Ramos (cell line): ENCODE measurements around the gene ZNF878.
"Not testable (repeated sequence)": the region's sequence is repeated elsewhere in the genome, so short reads cannot be mapped to it uniquely, and the experiment has no call there.

Experiments used
- in situ Hi-C: fragments of 300-500 bp; cut with MboI; formaldehyde crosslinking; loops from one replicate; pipeline ENCODE4 v1.14.3; 2022; ENCODE audit warnings: low sequenced_read_pairs; ENCODE audit not compliant: unreplicated experiment

The ZNF878 gene

DNA sequence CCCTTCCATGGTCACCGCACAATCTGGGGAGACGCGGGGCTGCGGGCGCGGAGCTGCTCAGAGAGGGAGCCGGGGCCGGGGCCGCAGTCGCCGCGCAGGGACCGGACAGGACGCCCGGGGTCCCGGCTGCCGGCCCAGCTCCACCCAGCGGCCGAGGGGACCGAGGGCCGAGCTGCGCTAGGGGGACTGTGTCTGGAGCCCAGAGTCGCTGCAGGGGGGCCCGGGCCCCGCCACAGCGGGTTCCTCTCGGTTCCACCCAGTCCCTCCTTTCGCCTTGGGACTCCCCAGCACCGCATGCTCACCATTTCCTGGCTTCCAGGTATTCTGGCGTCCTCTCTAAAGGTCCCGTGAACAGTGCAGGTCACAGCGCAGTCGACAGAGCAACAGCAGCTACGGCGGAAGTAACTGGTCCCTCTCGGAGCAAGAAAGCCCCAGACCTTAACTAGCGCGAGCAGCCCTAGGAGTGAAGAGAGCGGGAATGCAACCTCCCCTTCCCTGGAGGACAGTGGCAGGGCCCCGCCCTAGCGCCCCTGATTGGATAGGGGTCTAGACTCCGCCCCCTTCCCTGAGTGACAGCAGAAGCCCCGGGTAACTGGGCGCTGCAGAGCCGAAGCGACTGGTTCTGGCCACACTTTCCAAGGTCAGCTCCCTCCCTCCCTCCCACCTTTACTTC, at the start of gene ZNF878:
Gene ZNF878 (minus strand): TSS at position 465 of the 673 bp plus-strand sequence. CDS start 160 bp downstream, at position 305.
- in situ Hi-C loops, result no loop called here

DNA sequence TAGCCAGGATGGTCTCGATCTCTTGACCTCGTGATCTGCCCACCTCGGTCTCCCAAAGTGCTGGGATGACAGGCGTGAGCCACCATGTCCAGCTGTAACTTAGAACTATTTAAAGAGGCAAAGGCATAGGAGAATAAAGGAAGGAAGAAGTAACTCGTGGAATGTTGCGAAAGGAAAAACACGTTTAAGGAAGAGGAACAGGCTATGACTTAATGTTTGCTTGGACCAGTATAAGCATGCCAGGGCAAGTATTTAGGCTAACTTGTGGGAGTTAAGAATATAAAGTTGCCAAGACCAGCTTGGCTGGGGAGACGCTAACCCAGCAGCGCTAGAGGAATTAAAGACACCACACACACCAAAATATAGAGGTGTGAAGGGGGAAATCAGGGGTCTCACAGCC, 45.3 kb upstream of the ZNF878 start:
- in situ Hi-C loops, result no loop called here

DNA sequence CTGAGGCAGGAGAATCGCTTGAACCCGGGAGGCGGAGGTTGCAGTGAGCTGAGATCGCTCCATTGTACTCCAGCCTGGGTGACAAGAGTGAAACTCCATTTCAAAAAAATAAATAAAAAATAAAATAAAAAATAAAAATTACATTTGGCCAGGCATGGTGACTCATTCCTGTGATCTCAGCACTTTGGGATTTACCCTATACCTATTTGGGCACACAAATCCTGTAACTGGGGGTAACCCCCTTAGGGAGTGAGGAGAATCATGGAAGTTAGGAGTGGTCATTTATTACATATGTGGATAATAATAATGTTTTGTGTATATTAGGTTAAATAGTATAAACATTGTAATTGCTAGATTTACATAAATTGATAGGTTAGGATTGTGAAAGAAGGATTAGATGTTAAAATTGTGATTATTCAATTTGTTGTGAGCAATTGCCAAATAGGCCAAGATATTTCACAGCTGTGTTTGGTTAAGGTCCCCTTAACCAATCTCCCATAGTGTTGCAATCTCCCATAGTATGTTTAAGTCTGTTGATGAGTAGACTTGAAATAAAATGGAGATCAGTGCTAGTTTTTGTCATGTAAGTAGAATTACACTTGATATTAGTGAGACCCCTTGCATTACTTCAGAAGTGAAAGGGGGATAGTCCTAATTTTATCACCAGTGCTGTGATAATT, 42.5 kb upstream of the ZNF878 start:
- in situ Hi-C loops, result no loop called here

DNA sequence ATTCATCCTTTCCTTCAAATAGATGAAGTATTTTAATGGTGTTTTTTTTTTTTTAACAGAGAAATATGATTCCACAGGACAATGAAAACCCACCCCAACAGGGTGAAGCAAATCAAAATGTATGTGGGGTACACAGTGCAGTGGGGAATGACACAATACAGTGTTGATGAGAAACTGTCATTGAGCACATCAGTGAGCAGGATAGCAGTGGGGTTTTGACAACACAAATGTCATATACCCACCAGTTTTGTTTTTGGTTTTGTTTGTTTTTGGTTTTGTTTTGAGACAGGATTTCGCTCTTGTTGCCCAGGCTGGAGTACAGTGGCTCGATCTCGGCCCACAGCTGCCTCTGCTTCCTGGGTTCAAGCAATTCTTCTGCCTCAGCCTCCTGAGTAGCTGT, 41.0 kb upstream of the ZNF878 start:
- in situ Hi-C loops, result no loop called here

DNA sequence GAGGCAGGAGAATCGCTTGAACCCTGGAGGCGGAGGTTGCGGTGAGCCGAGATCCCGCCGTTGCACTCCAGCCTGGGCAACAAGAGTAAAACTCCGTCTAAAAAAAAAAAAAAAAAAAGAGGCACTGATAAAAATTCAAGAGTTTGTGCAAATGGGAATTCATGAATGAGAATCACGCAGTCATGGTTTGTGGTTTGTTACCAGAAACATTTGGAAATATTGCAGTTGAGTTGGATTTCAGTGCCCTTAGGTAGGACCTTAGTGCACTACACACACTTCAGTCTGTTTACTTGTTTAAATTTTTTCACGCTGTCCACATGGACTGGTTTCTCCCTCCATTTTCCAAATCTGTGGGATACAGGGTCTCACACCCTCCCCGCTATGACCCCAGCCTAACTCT, 40.2 kb upstream of the ZNF878 start:
- in situ Hi-C loops, result no loop called here

DNA sequence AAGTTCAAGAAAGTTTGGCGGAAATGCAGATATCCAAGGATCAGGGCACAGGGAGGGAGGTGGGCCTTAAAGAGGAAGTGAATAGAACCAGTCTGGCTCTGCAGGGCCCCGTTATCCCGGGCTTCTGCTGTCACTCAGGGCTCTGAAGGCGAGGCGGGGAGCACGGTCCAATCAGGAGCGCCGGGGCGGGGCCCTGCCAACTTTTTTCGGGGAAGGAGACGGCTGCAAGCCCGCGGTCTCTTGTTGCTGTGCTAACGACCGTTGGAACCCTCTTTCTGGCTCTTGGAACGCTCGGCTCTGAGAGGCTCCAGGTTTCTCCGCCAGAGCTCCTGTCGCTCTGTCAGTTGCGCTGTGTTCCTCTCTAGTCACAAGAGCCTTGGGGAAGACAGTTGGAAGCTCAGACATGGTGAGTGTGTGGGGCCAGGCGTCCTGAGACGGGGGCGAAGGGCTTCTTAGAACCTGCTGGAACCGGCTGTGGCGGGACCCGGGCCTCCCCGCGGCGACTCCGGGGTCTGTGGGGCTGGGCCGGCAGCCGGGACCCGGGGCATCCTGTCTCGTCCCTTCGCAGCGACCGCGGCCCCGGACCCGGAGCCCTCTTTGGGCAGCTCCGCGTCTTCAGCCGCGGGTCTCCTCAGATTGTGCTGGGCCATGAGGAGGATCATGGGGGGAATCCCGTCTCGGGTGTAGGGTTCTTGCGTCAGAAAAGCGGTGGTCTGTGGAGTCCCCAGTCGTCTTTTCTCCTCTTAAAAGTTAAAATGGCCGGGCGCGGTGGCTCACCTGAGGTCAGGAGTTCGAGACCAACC, 39.5 kb upstream of the ZNF878 start:
- in situ Hi-C loops, result no loop called here

DNA sequence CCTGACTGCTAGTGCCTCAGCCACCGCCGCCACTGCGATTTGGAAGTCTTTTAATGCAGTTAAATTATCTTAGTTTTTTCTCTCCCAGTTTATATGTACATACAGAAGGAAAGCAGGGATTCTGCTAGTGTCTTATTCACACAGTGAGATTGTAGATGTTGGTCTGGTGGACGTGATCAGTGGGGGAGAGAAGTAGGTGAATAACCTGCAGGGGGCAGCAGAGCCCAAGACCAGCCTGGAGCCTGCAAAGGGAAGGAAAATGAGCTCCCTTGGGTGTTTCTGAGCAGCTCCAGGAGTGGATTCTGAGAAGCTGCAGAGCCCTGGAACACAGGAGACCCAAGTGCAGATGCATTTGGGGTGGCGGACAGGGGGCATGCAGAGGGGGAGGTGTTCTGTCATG, 38.0 kb upstream of the ZNF878 start:
- in situ Hi-C loops, result no loop called here

DNA sequence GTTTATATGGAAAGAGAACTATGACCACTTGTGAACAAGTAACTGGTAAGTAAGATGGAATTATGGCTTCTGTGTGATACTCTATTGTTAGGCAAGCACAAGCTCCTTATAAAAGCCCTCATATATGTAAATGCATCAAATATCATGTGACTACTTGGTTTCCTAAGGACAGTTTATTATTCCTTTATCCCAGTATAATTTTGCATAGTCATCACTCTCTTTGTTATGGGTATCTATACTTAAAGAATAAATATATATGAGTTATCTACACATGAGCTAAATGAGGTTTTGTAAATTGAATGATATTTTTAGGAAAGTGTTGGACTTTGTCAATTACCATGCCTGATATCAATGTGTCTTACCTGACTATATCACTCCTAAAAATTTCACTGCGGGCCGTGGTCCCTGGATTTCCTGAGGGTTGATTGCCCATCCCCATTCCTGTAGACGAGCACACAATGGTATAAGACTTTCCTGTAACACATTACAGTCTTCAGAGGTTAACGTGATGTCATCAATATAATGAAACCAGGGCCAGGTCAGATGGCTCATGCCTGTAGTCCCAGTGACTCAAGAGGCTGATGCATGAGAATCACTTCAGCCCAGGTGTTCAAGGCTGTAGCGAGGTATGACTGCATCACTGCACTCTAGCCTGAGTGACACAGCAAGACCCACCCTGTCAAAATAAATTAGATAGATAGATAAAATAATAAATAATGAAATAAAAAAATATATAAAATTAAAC, 32.5 kb upstream of the ZNF878 start:
- in situ Hi-C loops, result no loop called here

DNA sequence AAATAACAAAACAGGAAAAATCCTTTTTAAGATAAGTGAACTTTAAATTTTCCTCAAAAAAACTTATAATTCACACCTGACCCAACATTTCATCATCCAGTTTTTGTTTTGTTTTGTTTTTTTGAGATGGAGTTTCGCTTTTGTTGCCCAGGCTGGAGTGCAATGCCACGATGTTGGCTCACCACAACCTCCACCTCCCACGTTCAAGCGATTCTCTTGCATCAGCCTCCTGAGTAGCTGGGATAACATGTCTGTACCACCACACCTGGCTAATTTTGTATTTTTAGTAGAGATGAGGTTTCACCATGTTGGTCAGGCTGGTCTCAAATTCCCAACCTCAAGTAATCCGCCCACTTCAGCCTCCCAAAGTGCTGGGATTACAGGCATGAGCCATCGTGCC, 30.6 kb upstream of the ZNF878 start:
- in situ Hi-C loops, result not testable (repeated sequence)

DNA sequence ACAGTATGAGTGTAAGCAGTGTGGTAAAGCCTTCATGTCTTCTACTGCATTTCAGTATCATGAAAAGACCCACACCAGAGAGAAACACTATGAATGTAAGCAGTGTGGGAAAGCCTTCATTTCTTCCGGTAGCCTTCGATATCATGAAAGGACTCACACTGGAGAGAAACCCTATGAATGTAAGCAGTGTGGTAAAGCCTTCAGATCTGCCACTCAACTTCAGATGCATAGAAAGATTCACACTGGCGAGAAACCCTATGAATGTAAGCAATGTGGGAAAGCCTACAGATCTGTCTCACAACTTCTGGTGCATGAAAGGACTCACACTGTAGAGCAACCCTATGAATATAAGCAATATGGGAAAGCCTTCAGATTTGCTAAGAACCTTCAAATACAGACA, 24.6 kb upstream of the ZNF878 start:
- in situ Hi-C loops, result no loop called here

DNA sequence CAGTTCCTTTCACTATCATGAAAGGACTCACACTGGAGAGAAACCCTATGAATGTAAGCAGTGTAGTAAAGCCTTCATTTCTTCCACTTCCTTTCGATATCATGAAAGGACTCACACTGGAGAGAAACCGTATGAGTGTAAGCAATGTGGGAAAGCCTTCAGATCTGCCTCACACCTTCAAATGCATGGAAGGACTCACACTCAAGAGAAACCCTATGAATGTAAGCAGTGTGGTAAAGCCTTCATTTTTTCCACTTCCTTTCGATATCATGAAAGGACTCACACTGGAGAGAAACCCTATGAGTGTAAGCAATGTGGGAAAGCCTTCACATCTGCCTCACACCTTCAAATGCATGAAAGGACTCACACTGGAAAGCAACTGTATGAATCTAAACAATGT, 23.6 kb upstream of the ZNF878 start:
- in situ Hi-C loops, result not testable (repeated sequence)

DNA sequence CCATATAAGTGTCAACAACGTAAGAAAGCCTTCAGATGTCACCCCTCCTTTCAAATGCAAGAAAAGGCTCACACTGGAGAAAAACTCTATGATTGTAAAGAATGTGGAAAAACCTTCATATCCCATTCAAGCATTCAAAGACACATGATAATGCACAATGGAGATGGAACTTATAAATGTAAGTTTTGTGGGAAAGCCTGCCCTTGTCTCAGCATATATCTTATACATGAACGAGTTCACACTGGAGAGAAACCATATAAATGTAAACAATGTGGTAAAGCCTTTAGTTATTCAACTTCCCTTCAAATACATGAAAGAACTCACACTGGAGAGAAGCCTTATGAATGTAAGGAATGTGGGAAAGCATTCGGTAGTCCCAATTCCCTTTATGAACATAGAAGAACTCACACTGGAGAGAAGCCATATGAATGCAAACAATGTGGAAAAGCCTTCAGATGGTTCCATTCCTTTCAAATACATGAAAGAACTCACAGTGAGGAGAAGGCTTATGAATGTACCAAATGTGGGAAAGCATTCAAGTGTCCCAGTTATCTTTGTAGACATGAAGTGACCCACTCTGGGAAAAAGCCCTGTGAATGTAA, 22.9 kb upstream of the ZNF878 start:
- in situ Hi-C loops, result no loop called here

DNA sequence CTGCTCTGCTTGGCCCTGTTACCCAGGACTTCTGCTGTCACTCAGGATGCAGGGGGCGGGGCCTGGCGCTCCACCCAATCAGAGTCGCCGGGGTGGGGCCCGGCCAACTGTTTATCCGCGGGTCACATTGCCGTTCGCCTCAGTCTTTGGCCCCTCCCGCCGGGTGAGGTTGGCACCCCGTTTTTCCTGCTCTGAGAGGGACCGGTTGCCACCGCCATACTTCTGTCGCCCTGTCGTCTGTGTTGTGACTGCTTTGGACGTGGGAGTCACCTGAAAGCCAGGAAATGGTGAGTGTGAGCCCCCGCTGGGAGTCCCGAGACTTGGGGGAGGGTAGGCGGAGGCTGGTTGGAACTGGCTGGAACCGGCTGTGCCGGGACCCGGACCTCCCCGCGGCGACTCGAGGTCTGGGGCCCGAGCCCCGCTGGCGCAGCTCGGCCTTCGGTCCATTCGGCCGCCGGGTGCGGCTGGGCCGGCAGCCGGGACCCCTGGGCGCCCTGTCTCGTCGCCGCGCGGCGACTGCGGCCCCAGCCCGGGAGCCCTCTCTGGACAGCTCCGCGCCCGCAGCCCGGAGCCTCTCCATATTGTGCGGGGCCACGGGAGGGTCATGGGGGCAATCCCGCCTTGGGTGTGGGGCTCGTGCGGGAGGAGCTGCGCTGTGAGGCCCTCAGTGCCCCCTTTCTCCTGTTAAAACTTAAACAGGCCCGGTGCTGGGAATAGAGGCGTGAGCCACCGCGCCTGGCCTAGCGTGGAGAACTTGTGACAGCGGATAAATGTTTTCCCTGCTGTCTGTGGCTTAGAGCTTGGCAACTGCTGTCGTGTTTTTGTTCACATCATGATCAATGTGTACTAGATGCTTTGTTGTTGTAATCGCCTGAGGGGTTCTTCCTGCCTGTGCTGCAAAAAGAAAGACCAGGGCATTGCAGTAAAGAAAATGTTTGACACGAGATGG, 12.1 kb upstream of the ZNF878 start, which contains the start of gene ZNF844:
Gene ZNF844 (plus strand): TSS at position 142 of the 949 bp plus-strand sequence. CDS start 143 bp downstream, at position 285.
- in situ Hi-C loops, result no loop called here

DNA sequence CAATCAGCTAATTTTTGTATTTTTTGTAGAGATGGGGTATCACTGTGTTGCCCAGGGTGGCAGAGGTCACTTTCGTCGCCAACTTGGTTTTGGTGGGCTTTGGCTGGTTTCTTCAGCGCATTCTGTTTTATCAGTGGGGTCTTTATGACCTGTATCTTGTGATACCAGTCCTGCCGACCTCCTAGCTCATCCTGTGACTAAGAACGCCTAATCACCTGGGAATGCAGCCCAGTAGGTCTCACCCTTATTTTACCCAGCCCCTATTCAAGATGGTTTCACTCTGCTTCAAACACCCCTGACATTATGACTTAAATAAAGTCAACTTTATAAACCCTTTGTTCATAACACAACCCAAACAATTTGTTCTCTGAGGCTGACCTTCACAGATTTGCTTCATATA, 3.0 kb upstream of the ZNF878 start:
- in situ Hi-C loops, result no loop called here

DNA sequence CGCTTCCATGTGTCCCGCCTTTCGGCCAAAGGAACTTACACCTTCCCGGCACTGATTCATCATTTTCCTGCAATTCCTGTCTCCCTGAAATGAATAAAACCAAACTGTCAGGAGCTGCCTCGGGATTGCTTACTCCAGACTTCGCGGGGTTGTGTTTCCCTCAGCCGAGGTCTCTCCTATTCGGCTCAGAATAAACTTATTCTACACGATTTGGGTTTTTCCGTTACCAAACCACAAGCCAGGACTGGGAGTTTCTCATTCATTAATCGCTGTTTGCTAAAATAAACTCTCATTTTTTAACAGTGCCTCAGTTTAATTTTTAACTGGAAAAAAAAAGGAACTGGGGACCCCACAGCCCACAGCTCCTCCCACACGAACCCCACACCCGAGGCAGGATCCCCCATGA, 667 bp downstream of the ZNF878 start:
- in situ Hi-C loops, result no loop called here

DNA sequence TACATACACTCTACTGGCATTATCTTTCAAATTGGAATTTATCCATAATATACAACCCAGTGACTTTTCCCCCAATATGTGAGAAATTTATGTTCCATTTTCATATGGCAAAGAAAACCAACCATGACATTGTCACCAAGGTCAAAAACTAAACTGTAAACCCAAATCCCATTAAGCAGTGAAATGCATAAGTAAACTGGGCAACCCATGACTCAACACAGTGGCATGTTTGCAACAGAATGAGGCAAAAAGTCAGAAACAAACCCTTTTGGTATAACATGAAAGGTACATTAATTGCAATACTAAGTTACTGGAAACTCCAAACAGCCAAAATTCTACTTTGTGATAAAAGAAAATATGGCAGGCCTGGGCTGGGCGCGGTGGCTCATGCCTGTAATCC, 4.9 kb downstream of the ZNF878 start:
- in situ Hi-C loops, result no loop called here

DNA sequence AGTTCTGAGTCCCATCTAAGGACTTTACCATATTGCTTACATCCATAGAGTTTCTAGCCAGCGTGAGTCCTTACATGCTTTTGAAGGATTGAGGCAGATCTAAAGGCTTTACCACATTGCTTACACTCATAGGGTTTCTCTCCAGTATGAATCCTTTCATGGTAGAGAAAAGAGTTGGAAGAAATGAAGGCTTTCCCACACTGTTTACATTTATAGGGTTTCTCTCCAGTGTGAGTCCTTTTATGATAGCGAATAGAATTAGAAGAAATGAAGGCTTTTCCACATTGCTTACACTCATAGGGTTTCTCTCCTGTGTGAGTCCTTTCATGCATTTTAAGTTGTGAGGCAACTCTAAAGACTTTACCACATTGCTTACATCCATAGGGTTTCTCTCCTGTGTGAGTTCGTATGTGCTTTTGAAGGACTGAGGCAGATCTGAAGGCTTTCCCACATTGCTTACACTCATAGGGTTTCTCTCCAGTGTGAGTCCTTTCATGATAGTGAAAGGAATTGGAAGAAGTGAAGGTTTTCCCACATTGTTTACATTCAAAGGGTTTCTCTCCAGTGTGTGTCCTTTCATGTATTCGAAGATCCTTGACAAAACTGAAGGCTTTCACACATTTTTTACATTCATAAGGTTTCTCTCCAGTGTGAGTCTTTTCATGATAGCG, 8.9 kb downstream of the ZNF878 start:
- in situ Hi-C loops, result no loop called here

DNA sequence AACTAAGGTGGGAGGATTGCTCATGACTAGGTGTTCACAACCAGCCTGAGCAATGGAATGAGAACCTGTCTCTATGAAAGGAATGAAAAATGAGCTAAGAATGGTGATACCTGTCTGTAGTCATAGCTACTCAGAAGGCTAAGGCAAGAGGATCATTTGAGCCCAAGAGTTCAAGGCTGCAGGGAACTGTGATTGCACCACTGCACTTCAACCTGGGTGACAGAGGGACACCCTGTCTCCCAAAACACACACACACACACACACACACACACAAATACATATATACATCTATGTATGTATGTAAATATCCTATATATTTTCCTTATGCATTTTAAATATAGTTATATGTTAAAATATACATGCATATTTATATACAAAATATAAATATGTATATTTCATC, 9.9 kb downstream of the ZNF878 start:
- in situ Hi-C loops, result no loop called here
